Trophoblast cell (in vitro differentiated cells and primary cell): ENCODE measurements around the gene MFAP3L.

Experiments used
- DNase-seq, 2 donors: peaks; one replicate each; pipeline ENCODE4 v3.0.0-alpha.2; 2016
- H2AFZ ChIP-seq: 2 replicates; pipeline ENCODE4 v1.6.1; 2013; ENCODE audit warnings: low read length, moderate library complexity, mild to moderate bottlenecking; ENCODE audit not compliant: insufficient read depth, poor library complexity
- H2AK5ac ChIP-seq: 2 replicates; pipeline ENCODE4 v1.6.1; 2013; ENCODE audit warnings: mild to moderate bottlenecking, low read length
- H2BK120ac ChIP-seq: 2 replicates; pipeline ENCODE4 v1.6.1; 2013; ENCODE audit warnings: low read length, mild to moderate bottlenecking, moderate library complexity; ENCODE audit not compliant: insufficient read depth, poor library complexity
- H2BK12ac ChIP-seq: 2 replicates; pipeline ENCODE4 v1.6.1; 2013; ENCODE audit warnings: mild to moderate bottlenecking, low read length, moderate library complexity
- H2BK5ac ChIP-seq: 2 replicates; pipeline ENCODE4 v1.6.1; 2013; ENCODE audit warnings: low read length, low read depth, moderate library complexity, mild to moderate bottlenecking; ENCODE audit not compliant: poor library complexity
- H3K14ac ChIP-seq: 2 replicates; pipeline ENCODE4 v1.6.1; 2013; ENCODE audit warnings: mild to moderate bottlenecking, low read length
- H3K18ac ChIP-seq: 2 replicates; pipeline ENCODE4 v1.6.1; 2013; ENCODE audit warnings: mild to moderate bottlenecking, low read length
- H3K23ac ChIP-seq: 2 replicates; pipeline ENCODE4 v1.6.1; 2013; ENCODE audit warnings: low read length
- H3K27ac ChIP-seq: 2 replicates; pipeline ENCODE4 v1.5.1; 2013; ENCODE audit warnings: low read depth, mild to moderate bottlenecking, inconsistent platforms, low read length, moderate library complexity
- H3K27me3 ChIP-seq: 2 replicates; pipeline ENCODE4 v1.6.1; 2013; ENCODE audit warnings: inconsistent platforms, mild to moderate bottlenecking, low read length, moderate library complexity; ENCODE audit not compliant: insufficient read depth
- H3K36me3 ChIP-seq, 2 experiments: 1 replicate in 1 of 2; 2 replicates in 1 of 2; pipeline ENCODE4 v1.6.1; 2013; ENCODE audit warnings: low read length in 2 of 2, mild to moderate bottlenecking in 2 of 2, moderate library complexity in 1 of 2; ENCODE audit not compliant: insufficient read depth in 2 of 2, control insufficient read depth in 1 of 2
- H3K4ac ChIP-seq: 2 replicates; pipeline ENCODE4 v1.6.1; 2013; ENCODE audit warnings: low read depth, mild to moderate bottlenecking, low read length, moderate library complexity
- H3K4me1 ChIP-seq, 2 experiments: 1 replicate in 1 of 2; 2 replicates in 1 of 2; pipeline ENCODE4 v1.6.1; 2013; ENCODE audit warnings: low read length in 2 of 2, mild to moderate bottlenecking in 2 of 2, moderate library complexity in 1 of 2; ENCODE audit not compliant: insufficient read depth in 2 of 2, control insufficient read depth in 1 of 2
- H3K4me2 ChIP-seq: 2 replicates; pipeline ENCODE4 v1.6.1; 2013; ENCODE audit warnings: inconsistent platforms, mild to moderate bottlenecking, low read length, moderate library complexity
- H3K4me3 ChIP-seq: 2 replicates; pipeline ENCODE4 v1.5.1; 2013; ENCODE audit warnings: mild to moderate bottlenecking, low read depth, low read length, inconsistent platforms
- H3K79me1 ChIP-seq: one replicate; pipeline ENCODE4 v1.6.1; 2013; ENCODE audit warnings: low read length
- H3K79me2 ChIP-seq: 2 replicates; pipeline ENCODE4 v1.6.1; 2013; ENCODE audit warnings: low read length, mild to moderate bottlenecking; ENCODE audit not compliant: control insufficient read depth, insufficient read depth, poor library complexity
- H3K9ac ChIP-seq: 2 replicates; pipeline ENCODE4 v1.6.1; 2013; ENCODE audit warnings: mild to moderate bottlenecking, low read length
- H3K9me3 ChIP-seq: 2 replicates; pipeline ENCODE4 v1.6.1; 2013; ENCODE audit warnings: low read depth, mild to moderate bottlenecking, control low read depth, inconsistent platforms, low read length; ENCODE audit not compliant: insufficient read depth
- H4K12ac ChIP-seq: 2 replicates; pipeline ENCODE4 v1.6.1; 2013; ENCODE audit warnings: low read depth, mild to moderate bottlenecking, low read length, moderate library complexity
- H4K8ac ChIP-seq: 2 replicates; pipeline ENCODE4 v1.6.1; 2013; ENCODE audit warnings: low read depth, mild to moderate bottlenecking, low read length, moderate library complexity
- H4K91ac ChIP-seq: one replicate; pipeline ENCODE4 v1.6.1; 2013; ENCODE audit warnings: low read depth, mild to moderate bottlenecking, low read length, moderate library complexity
- WGBS: extraction: QIAGEN DNeasy Blood & Tissue Kit; methylation state at CpG from one replicate; pipeline ENCODE4 v1.1.7; 2013; ENCODE audit warnings: missing lambda C conversion rate; ENCODE audit not compliant: insufficient read length, insufficient coverage; ENCODE audit errors: extremely low coverage; 5-methylcytosine and 5-hydroxymethylcytosine counted together

The MFAP3L gene

GRCh38 chr4:170038769-170039168, 12.6 kb upstream of the MFAP3L start:
- Histone ChIP-seq H3K79me2 (no peaks in the 10 kb centered on the region), H3K4me3 (no peak overlapping the region), H3K27ac (no peak overlapping the region), H3K9ac (no peak overlapping the region), H3K4me1 (no peaks in the 10 kb centered on the region), H3K79me1 (no peaks in the 10 kb centered on the region), H3K14ac (no peak overlapping the region), H3K9me3 (peaks cover 3% of the 10 kb centered on the region), H3K18ac (no peak overlapping the region), H2AFZ (no peak overlapping the region), H2AK5ac (no peak overlapping the region), H3K4me2 (no peak overlapping the region), H2BK5ac (no peak overlapping the region), H4K91ac (no peak overlapping the region), H3K27me3 (no peaks in the 10 kb centered on the region), H4K12ac (no peak overlapping the region), H3K36me3 (no peaks in the 10 kb centered on the region), H2BK120ac (no peak overlapping the region), H4K8ac (no peak overlapping the region), H3K23ac (no peak overlapping the region), H3K4ac (no peak overlapping the region), H2BK12ac (no peak overlapping the region)
- DNase-seq, result no peak
- WGBS, result no CpG with 5 or more reads among the region's 4 CpGs

- H3K27ac ChIP-seq, result no peak overlapping the region
- H3K4ac ChIP-seq, result no peak overlapping the region
- no peak overlapping the region for H2AFZ ChIP-seq
- no peak overlapping the region for H2BK12ac ChIP-seq
- no CpG with 5 or more reads among the region's 7 CpGs for WGBS
- H3K4me2 ChIP-seq, result no peak overlapping the region
- DNase-seq, result no peak
- H3K18ac ChIP-seq, result no peak overlapping the region
- no peaks in the 10 kb centered on the region for H3K4me1 ChIP-seq
- no peak overlapping the region for H3K23ac ChIP-seq
- no peak overlapping the region for H2BK5ac ChIP-seq
- no peaks in the 10 kb centered on the region for H3K36me3 ChIP-seq
- H3K14ac ChIP-seq, result no peak overlapping the region
- H3K4me3 ChIP-seq, result no peak overlapping the region
- no peaks in the 10 kb centered on the region for H3K79me1 ChIP-seq
- peaks cover 3% of the 10 kb centered on the region for H3K9me3 ChIP-seq
- no peak overlapping the region for H2AK5ac ChIP-seq
- no peaks in the 10 kb centered on the region for H3K79me2 ChIP-seq
- no peak overlapping the region for H2BK120ac ChIP-seq
- no peak overlapping the region for H3K9ac ChIP-seq
- H4K12ac ChIP-seq, result no peak overlapping the region
- no peak overlapping the region for H4K8ac ChIP-seq
- H3K27me3 ChIP-seq, result no peaks in the 10 kb centered on the region
- no peak overlapping the region for H4K91ac ChIP-seq
Measured at GRCh38 chr4:170038232-170038631, 12.0 kb upstream of the MFAP3L start.

- no peaks in the 10 kb centered on the region for H3K79me1 ChIP-seq
- no peak overlapping the region for H2AK5ac ChIP-seq
- no peak overlapping the region for H3K4ac ChIP-seq
- H2BK12ac ChIP-seq, result no peak overlapping the region
- H3K27me3 ChIP-seq, result no peaks in the 10 kb centered on the region
- no peak overlapping the region for H2BK5ac ChIP-seq
- H3K14ac ChIP-seq, result no peak overlapping the region
- no peak overlapping the region for H3K9ac ChIP-seq
- H3K4me1 ChIP-seq, result no peaks in the 10 kb centered on the region
- no peak overlapping the region for H3K4me3 ChIP-seq
- no peak overlapping the region for H4K91ac ChIP-seq
- peaks cover 3% of the 10 kb centered on the region for H3K9me3 ChIP-seq
- H2AFZ ChIP-seq, result no peak overlapping the region
- no CpG with 5 or more reads among the region's 1 CpG for WGBS
- no peaks in the 10 kb centered on the region for H3K36me3 ChIP-seq
- no peak overlapping the region for H4K12ac ChIP-seq
- no peaks in the 10 kb centered on the region for H3K79me2 ChIP-seq
- H3K4me2 ChIP-seq, result no peak overlapping the region
- H4K8ac ChIP-seq, result no peak overlapping the region
- no peak overlapping the region for H3K27ac ChIP-seq
- no peak overlapping the region for H3K18ac ChIP-seq
- no peak overlapping the region for H3K23ac ChIP-seq
- no peak overlapping the region for H2BK120ac ChIP-seq
- DNase-seq, result no peak
Measured at GRCh38 chr4:170037481-170037880, 11.3 kb upstream of the MFAP3L start.

GRCh38 chr4:170035845-170036244, 9.7 kb upstream of the MFAP3L start:
- Histone ChIP-seq H2BK120ac (no peak overlapping the region), H3K23ac (no peak overlapping the region), H3K79me1 (no peaks in the 10 kb centered on the region), H3K36me3 (no peaks in the 10 kb centered on the region), H3K9ac (no peak overlapping the region), H3K14ac (no peak overlapping the region), H2AK5ac (no peak overlapping the region), H3K4ac (no peak overlapping the region), H3K18ac (no peak overlapping the region), H3K4me1 (no peaks in the 10 kb centered on the region), H4K91ac (no peak overlapping the region), H2BK12ac (no peak overlapping the region), H3K27me3 (no peaks in the 10 kb centered on the region), H2BK5ac (no peak overlapping the region), H4K12ac (no peak overlapping the region), H2AFZ (no peak overlapping the region), H4K8ac (no peak overlapping the region), H3K4me3 (no peak overlapping the region), H3K27ac (no peak overlapping the region), H3K9me3 (peaks cover 3% of the 10 kb centered on the region), H3K79me2 (no peaks in the 10 kb centered on the region), H3K4me2 (no peak overlapping the region)
- no CpG with 5 or more reads among the region's 3 CpGs for WGBS
- DNase-seq, result no peak
